Cardiac septum (tissue), 1 donor: Measurements from ENCODE around the gene TNNT3. TPM values are rescaled to one million over a fixed set of nuclear protein-coding genes. Genes with fewer than 3 reads are reported as not detected.
A peak's percentile ranks its signal among the peaks of the same experiment; 100 is the strongest.

Source experiments
- DNase-seq: peaks from one replicate; pipeline ENCODE4 v3.0.0-alpha.2; 2020; ENCODE audit warnings: low spot score
- intact Hi-C: fragments of 100-400 bp; cut with DNase I; formaldehyde crosslinking; loops from one replicate; pipeline ENCODE4 v1.14.0; 2022
- total RNA-seq: library from RNA; stranded (reverse); fragmentation: NEBNext Ultra II Directional; extraction: Animal tissue kit (Norgen Biotek cat#: 25700); gene quantifications from one replicate; pipeline ENCODE4 v1.2.1, GENCODE V29; 2021
- donor health status: DM: no; HTN: no; CAD: no.

Gene TNNT3
- total RNA-seq, 1 donor from 2014 or later: 41.5 TPM

DNA sequence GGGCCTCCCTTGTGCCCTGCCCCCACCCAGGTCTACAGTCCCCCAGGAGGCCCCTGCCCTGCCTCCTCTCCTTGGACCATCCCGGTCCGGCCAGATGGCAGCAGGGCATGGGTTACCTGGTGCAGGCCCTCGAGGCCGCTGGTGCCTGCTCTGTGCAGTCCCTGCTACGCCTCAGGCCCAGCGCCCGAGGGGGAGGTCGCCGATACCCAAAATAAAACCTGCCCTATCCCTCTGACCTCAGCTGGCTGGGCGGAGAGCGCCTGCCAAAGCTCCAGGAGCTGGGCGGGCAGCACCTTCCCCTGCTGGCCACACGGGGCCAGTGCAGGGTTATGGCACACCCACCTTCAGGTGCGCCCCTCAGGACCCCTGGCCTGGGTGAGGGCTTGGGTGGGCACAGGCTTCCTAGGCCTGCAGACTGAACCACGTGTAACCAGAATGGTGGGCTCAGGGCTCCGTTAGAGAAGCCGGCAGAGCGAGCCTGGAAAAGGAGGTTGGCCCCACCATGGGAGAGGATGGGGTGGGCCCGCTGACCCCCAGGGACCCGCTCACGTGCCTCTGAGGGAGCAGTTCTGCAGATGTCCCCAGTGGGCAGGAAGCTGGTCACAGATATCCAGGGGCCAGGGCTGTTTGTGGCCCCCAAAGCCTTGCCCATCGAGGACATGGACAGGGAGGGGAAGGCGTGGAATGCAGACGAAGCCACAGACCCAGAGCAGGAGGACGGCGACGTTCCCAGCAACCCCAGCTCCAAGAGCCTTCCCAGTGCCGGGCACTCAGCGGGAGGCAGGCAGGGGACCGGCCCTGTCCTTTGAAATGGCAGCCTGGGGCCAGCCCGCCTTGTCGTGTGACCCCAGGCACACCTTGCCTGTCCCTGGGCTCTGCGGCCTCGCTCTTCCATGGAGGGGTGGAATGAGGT lies 1.7 kb upstream of the TNNT3 start:
- no peak for DNase-seq
- intact Hi-C loops: loop anchor here (2.0 to 5.0 kb wide), 2 partner anchors 35 to 81 kb away; no protein-coding TSS in a partner anchor

DNA sequence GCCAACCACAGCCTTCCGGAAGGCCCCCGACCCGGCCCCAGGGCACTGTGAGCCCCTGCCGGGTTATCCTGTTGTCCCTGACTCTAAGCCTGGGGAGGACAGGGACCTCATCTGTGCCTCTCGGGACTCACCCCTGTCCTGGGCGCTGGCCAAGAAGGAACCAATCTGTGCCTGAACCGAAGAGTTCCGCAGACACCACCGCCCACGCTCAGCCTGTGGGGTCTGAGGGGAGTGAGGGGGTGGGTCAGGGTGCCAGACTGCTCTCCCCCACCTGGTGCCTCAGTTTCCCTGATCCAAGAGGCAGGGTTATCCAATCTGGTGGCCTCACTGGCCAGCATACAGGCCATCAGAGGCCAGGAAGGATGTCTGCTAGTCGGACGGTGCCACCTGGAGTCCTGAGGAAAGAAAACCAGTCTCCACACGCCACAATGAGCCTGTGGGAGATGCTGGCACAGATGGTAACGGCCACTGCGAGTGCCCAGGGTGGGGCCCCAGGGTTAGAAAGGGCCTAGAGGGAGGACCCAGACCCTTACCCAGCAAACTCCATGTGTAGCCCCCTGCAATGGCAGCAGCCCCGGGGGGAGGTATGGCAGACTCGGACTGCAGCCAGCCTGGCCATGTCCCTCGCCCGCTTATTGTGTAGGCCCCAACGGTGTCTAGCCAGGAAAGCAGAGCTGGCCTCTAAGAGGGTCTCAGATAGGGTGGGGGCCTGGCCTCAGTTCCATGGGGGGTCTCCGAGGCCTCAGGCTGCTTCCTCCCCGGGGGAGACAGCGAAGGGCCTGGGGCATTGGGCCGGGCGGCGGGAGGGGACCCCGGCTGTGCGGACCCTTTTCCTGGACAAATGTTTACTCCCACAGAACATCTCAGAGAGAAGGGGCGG lies 827 bp upstream of the TNNT3 start:
- intact Hi-C loops: loop anchor here (2.0 to 5.0 kb wide), 2 partner anchors 36 to 82 kb away; no protein-coding TSS in a partner anchor
- DNase-seq: no peak

DNA sequence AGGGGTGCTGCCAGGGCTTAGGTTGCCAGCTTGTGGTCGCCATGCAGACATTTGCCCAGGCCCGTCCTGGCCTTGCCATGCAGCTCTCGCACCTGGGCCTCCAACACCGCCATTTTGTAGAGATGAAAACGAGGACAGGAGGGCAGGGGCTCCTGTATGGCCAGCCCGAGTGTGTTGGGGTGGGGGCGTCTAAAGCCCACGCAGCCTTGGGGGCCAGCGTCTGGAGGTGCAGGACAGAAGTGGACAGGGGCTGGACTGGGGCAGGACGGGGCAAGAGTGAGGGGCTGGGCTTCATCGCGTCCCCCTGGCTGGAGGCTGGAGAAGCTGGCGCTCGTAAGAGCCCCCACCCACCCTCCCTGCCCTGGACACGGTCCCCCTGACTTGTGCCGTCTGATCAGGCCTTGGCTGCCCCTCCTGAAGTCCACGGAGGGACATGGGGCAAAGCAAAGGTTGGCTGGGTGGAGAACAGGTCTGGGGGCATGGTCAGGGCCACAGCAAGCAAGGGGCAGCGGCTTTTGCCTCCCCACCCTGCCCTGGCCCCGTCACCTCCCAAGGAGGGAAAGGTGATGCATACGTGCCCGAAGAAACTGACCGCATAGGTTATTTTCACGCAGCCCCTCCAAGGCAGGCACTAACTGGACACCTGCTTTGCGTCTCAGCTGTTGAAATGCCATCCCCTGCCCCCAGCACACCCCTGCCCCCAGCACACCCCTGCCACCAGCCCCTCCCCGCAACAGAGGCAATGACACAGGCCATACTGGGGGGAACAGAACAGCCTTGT lies 815 bp downstream of the TNNT3 start:
- no peak for DNase-seq
- intact Hi-C loops: no loop called here

DNA sequence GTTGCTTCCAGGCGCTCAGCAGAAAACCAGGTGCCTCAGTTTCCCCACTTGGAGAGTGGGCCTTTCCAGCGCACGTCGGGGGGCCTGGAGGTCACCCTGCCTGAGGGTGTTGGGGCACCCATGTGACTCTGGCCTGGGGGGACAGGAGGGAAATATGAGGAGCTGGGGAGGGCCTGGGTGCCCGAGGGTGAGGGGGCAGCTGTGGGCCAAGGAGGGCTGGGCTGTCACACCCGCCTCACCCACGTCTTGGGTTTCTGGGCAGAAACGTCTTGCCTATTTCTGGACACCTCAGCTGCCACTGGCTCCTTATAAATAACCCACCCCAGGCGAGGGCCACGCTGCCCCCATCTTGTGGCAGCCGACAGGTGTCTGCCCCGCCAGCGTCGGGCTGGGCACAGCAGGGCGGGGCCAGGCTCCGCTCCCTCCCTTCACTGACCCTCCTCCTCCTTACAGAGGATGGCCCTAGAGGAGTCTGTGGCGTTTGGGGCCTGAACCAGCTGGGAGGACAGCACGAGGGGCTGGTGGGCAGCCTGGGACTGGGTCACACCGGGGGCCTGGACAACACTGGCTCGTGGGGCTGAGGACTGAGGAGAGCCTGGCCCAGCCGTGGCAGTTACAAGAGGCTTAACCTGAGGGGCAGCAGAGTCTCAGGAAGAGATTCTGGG lies 1.5 kb downstream of the TNNT3 start:
- intact Hi-C loops: no loop called here
- DNase-seq: no peak

DNA sequence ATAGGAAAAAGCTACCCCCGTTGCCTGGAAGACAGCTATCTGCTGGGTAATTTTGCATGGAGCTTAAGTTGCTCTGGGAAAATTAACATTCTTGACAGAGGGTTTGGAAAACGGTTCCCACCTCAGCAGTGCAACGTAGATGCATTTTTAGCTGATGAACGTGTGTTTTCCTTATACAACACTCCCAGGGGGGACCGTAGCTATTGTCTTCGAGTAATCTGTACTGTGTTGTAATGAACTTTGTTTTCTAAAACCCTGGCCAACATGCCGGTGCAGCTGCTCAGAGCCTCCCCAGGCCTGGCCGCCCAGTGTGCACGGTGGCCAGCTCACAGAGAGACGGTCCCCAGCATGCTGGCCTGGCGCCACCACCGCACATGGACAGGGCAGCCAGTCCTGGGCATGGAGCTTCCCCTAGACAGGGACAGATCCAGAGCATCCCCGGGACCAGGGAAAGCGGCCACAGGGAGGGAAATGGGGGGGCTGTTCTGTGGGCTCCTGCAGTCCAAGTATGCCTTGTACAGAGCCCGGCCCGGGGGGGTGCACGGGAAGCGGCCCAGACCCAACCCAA lies 2.2 kb downstream of the TNNT3 start:
- intact Hi-C loops: no loop called here
- no peak for DNase-seq

DNA sequence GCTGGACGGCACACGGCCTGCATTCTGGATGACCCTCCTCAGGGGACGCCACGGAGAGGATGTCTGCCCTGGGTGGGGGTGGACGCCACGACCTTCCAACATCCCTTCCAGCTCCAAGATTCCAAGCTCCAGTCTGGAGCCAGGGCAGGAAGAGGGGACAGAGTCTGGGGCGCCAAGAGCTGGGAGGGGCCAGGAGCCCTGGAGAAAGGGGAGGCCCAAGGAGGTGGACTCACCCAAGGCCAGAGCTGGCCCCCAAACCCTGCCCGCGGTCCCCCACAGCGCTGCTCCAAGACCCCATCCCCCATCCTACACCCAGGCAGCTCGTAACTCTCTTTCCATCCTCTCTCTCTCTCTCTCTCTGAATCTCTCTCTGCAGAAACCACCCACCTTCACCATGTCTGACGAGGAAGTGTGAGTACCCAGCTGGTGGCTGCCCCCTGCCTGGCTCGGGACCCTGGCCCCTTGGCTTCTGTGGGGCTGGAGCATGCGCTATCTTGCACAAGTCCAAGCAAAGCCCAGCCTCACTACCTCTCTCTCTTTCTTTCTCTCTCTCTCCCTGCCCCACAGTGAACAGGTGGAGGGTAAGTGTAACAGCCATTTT lies 3.1 kb downstream of the TNNT3 start:
- intact Hi-C loops: no loop called here
- DNase-seq: no peak

DNA sequence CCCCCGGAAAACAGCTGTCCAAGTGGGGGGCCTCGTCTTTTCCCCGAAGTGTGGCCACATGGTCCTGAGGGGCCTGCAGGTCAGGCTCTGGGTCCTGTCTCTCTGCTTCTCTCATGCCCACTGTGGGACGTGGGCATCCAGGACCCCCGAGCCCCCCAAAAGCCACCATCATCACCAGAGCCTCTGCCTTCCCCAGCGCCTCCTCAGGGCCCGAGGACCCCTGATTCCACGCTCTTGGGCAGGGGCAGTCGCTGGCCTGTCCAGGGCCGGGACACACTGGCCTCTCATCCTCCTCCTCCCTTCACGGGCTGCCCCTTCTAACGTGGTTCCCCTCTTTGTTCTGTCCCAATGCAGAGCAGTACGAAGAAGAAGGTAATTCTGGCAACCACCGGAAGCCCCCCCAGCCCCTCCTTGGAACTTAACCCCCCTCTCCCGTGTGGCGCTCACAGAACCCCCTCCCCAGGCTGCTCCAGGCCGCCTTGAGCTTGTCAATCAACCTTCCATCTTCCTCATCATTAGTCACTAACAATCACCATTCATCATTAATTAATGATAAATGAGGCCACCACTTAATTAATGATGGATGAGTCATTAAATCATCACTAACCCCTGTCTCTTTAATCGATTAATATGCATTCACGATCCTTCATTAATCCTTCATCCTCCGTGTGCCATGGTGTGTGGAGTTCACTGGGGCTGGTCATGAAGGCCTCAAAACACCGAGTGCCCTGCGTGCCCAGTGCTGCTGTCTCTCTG lies 3.9 kb downstream of the TNNT3 start:
- intact Hi-C loops: no loop called here

DNA sequence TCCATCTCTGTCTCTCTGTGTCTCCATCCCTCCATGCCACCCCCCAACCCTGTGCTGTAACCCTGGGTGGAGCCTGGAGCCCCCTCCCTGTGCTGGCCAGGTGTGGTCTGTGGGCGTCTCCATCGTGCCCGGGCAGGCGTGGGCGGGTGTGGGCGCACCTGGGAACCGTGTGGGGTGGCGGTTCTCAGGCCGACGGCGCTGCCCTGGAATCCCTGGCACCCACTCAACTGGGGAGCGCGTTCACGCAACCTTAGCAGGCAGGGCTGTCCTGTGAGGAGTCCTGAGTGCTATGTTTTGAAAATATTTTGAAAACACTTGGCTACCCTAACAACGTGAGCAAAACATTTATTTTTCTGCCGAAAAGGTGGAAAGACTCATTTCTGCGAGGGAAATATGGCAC lies 4.7 kb downstream of the TNNT3 start:
- DNase-seq: no peak
- intact Hi-C loops: no loop called here

More for the DNA sequence above, 3.9 kb downstream of the TNNT3 start:
- DNase-seq: no peak

DNA sequence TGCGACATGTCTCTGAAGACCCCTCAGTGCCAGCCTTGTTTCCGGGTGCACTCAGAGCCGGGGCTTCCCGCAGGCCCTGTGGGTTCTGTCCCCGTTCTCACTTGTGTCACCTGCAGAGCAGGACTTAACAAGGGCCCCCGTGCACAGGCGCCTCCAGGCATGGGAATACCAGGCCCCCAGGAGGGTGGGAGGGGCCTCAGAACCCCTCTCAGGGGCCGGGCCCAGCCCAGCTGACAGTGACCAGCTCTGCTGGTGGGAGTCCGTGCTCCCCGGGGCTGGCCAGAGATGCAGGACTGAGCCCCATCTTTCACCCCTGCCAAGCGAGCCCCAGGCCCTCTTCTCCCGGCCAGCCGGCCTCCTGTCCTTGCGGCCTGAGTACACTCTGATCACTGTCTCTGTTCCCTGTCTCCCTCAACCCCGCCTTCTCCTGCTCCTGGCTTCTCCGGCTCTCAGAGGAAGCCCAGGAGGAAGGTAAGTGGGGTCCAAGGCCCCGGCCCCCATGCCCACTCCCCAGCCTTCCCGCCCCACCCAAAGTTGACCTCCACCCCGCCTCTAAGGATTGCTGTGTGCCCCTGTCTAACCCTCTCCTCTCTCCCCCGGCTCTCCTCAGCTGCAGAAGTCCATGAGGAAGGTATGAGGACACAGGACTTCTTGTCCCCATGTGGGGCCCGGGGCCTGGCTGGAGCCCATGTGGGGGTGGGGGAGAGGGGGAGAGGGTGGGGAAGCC lies 5.3 kb downstream of the TNNT3 start:
- peak; percentile 47 for DNase-seq
- intact Hi-C loops: no loop called here

DNA sequence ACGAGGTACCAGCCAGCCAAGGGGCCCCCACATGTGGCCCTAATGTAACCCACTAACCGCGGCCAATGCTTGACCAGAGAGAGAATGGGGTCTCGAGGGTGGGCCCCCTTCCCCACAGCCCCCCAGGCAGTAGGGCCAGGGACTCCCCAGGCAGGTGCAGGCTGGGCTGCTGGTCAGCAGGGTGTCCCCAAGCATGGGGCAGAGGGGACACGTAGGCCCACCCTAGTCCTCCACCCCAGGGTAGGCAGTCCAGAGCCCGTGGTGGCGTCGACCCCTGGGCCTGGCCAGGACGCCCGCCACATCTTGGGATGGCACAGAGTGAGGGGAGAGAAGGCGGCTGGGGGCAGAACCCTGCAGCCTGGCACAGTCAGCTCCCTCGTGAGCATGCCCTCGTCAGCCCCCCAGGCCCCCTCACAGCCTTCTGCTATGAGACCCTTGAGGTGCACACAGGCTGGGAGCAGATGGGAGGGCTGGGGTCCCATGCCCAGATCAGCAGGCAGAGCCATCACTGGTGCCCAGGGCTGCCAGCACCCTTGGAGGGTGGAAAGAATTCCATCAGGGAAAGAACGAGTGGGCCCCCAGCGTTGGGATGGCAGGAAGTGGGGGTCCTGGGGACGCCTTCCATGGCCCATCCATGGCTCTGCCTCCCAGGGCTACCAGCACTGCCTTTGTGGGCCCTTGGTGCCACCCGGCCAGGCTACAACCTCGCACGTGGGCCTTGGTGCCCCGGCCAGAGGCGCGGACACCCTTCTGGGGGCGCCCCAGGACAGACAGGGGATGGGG lies 6.1 kb downstream of the TNNT3 start:
- no peak for DNase-seq

DNA sequence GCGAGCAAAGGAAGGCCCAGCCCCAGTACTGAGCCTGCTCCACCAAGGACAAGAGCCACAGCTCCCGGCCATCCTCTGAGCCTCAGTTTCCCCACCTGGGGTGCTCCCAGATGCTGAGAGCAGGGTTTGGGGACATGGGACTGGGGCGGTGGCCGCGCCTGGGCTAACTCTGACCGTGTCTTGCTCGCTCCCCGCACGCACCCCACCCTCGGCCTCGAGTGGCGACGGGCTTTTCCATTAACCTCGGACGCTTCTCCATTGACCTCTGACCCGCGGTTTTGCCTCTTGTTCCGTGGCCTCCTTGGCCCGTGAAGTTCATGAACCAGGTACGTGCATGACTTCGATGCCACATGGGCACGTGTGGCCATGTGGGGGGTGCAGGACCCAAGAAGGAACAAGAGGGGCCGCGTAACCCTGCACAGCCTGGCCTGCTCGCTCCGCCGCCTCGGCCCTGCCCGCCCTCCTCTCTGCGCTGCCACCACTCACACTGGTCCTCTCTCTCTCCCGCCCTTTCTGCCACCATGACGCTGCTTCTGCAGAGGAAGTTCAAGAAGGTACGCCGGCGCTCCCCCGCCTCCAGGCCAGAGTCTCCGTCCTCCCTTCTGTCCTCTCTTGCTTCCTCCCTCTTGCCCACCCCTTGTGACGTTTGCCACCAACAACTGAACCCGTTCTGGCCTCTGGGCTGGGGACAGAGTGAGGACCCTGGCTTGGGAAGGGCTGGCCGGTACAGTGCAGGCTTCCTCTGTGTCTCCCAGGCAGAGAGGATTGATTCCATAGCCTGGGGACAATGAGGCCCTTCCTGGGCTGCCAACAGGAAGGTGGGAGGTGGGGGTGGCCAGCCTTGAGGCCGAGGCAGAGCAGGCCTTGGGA lies 6.9 kb downstream of the TNNT3 start:
- DNase-seq: peak; percentile 77
- intact Hi-C loops: no loop called here

More for the DNA sequence above, 6.1 kb downstream of the TNNT3 start:
- intact Hi-C loops: no loop called here

DNA sequence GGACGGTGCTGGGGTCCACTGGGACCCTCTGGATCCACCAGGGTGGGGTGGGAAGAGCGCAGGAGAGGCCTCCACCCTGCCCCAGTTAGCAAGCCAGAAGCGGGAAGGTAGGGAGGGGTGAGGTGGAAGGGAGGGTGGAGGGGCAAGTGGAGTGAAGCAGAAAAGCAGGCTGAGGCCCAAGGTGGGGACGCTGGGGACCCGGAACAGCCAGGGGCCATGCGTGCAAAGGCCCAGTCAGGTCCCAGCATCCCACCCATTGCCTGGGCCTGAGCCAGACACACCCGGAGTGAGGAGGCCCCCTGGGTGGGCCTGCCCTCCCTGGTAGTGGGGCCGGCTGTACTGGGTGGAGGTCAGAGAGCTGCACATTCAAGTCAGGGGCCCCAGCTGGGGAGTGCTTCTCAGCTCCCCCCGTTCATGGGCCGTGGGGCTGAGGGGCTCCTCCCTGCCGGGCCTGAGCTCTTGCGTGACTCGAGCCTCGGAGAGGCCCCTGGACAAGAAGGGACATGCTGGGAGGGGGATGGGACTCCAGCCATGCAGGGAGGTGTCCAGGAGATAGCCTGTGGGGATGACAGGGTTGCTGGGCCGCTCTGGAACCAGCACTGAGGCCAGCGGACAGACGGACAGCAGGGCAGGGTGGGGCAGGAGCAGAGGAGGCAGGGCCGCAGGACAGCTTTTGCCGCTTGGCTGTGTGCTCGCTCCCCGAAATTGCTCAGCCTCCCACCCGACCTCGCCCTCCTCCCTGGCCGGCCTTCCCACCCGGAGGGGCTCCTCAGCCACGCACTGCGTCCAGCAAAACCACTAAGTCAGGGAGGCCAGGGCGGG lies 7.7 kb downstream of the TNNT3 start:
- intact Hi-C loops: no loop called here

DNA sequence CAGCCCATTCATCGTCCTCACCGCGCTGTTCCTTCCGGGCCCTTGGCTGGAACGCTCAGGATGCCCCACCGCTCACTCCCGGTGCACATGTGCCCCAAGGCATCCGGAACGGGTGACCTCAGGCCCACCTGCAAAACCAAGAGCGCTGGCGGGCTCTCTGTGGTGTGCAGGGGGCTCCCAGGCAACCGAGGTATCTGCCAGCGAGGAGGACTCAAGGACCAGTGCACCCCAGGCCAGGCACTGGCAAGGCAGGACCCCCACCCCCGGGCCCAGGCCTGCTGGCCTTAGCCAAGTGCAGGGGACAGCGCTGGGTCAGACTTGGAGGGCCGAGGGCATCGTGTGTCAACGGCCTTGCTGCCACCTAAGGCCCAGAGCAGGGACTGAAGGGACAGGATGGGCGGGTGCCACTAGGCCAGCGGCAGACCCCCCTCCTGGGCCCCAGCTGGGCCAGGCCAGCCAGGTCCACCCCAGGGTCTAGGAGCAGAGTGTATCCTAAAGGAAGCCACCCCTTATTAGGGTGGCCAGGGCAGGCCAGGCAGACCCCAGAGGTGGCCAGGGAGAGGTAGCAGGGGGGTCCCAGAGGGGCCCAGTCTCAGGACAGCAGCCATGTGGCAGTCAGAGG lies 8.5 kb downstream of the TNNT3 start:
- DNase-seq: peak; percentile 74
- intact Hi-C loops: no loop called here

More for the DNA sequence above, 7.7 kb downstream of the TNNT3 start:
- peak; percentile 73 for DNase-seq

DNA sequence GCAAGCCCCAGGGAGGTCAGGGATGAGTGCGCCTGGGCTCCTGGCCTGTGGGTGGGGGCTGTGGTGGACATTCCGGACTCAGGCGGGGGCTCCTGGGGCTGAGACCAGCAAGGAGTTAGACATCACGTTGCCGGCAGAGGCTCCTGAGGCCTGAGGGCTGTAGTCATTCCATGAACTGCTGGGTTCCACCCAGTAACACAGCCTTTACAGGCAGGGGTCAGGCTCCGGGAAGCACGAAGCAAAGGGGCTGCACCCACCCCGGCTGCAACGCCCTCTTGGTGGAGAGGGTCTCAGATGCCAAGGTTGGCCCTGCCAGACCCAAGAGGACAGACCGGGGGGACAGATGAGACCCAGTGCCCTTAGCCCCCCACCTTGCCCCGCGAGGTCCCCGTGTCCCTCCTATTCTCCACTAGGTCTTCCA lies 9.0 kb downstream of the TNNT3 start:
- intact Hi-C loops: no loop called here
- DNase-seq: no peak
